HG02678 (cell line): ENCODE results near the gene BRD3OS.

Experiments used
- ATAC-seq: cut with Tn5 transposase; IDR thresholded peaks from one replicate; pipeline ENCODE4 v1.9.1; 2021; ENCODE audit warnings: mild to moderate bottlenecking, moderate library complexity; ENCODE audit not compliant: unreplicated experiment

The BRD3OS gene

GRCh38 chr9:134049772-134050588 lies 24.7 kb downstream of the BRD3OS start:
- ATAC-seq = no peak

GRCh38 chr9:134050726-134051125 lies 25.4 kb downstream of the BRD3OS start:
- no peak for ATAC-seq

GRCh38 chr9:134051319-134051718 lies 26.0 kb downstream of the BRD3OS start:
- no peak for ATAC-seq

GRCh38 chr9:134052491-134052890 lies 27.2 kb downstream of the BRD3OS start:
- ATAC-seq = no peak

- ATAC-seq = no peak
Measured at GRCh38 chr9:134052941-134053340, 27.7 kb downstream of the BRD3OS start.

- no peak for ATAC-seq
Measured at GRCh38 chr9:134053401-134053871, 28.2 kb downstream of the BRD3OS start.

GRCh38 chr9:134053941-134054761 lies 28.9 kb downstream of the BRD3OS start:
- ATAC-seq = no peak

GRCh38 chr9:134054891-134055811 lies 29.9 kb downstream of the BRD3OS start:
- ATAC-seq = no peak

GRCh38 chr9:134055981-134056461 lies 30.7 kb downstream of the BRD3OS start:
- ATAC-seq = no peak

GRCh38 chr9:134056483-134057306 lies 31.4 kb downstream of the BRD3OS start:
- ATAC-seq = no peak

- ATAC-seq = no peak
Measured at GRCh38 chr9:134057307-134057657, 32.0 kb downstream of the BRD3OS start.

GRCh38 chr9:134057751-134058701 lies 32.7 kb downstream of the BRD3OS start:
- ATAC-seq = no peak

GRCh38 chr9:134058716-134059115 lies 33.4 kb downstream of the BRD3OS start:
- ATAC-seq = no peak

- no peak for ATAC-seq
Measured at GRCh38 chr9:134059188-134059641, 33.9 kb downstream of the BRD3OS start.

GRCh38 chr9:134059661-134060395 lies 34.5 kb downstream of the BRD3OS start:
- ATAC-seq = peak; percentile 83

- ATAC-seq = no peak
Measured at GRCh38 chr9:134060546-134060945, 35.3 kb downstream of the BRD3OS start.

- no peak for ATAC-seq
Measured at GRCh38 chr9:134061019-134061687, 35.9 kb downstream of the BRD3OS start.
